H1 (cell line): ENCODE results near the gene TBC1D24. TPM values are rescaled to one million over a fixed set of nuclear protein-coding genes. Genes with fewer than 3 reads are reported as not detected.

ENCODE experiments used
- CHD2 ChIP-seq: IDR thresholded peaks from 2 replicates; pipeline ENCODE4 v1.6.1; 2012; ENCODE audit warnings: low read length, improper control_type of control experiment
- RBBP5 ChIP-seq: IDR thresholded peaks from 2 replicates; pipeline ENCODE4 v1.7.1; 2012; ENCODE audit warnings: low read depth, mild to moderate bottlenecking, inconsistent platforms, low read length, moderate library complexity, borderline replicate concordance
- RNF2 ChIP-seq: fragments of 200-900, 300-1000 bp; sonication (generic); IDR thresholded peaks from 2 replicates; pipeline ENCODE4 v1.7.1; 2016; ENCODE audit warnings: borderline replicate concordance, low read depth, mild to moderate bottlenecking, antibody characterized with exemption, low read length; ENCODE audit not compliant: poor library complexity, severe bottlenecking; ENCODE audit errors: missing control alignments
- SIRT6 ChIP-seq: IDR thresholded peaks from one replicate; pipeline ENCODE4 v1.7.1; 2012; ENCODE audit warnings: low read length, inconsistent platforms
- polyA plus RNA-seq, 7 experiments: library from polyadenylated mRNA; depleted of rRNA in 3 of 7; stranded (reverse) in 5 of 7; unstranded in 2 of 7; fragments of >200 nt in 5 of 7; fragments of 200-250 nt in 2 of 7; gene quantifications; 1 replicate in 5 of 7; 2 replicates in 1 of 7; 4 replicates in 1 of 7; pipeline versions ENCODE4 v1.2.1 to v1.2.3, GENCODE V29; 2011 to 2013; ENCODE audit warnings: missing spikeins in 2 of 7, mixed read lengths in 2 of 7
- total RNA-seq: library from RNA; stranded (reverse); fragmentation: NEBNext Ultra II Directional; extraction: Animal tissue kit (Norgen Biotek cat#: 25700); gene quantifications from 2 replicates; pipeline ENCODE4 v1.2.1, GENCODE V29; 2021

TBC1D24 gene
- total and polyA plus RNA-seq, 2 of the 8 experiments (the other 6 are each of a cell fraction or from before 2014, with no cell fraction given), result 8.7 to 21.5 TPM

GRCh38 chr16:2513405-2514332, 38.7 kb downstream of the TBC1D24 start, which contains the start of gene ATP6V0C (continued):
- TF ChIP-seq RNF2 (no peak), SIRT6 (no peak), CHD2 (no peak), RBBP5 (0 out of 2 replicates have a peak, but pooled peaks have one; percentile 34)
